Hematopoietic multipotent progenitor cell treated with erythropoietin and hydrocortisone succinate and interleukin-3 and kit ligand, for 8 days (in vitro differentiated cells): ENCODE data around the gene EML6.

Source experiments
- DNase-seq: peaks from one replicate; pipeline ENCODE4 v3.0.0-alpha.2; 2015

The EML6 gene

GRCh38 chr2:54925022-54925421 lies 201.6 kb downstream of the EML6 start:
- DNase-seq, result no peak

- no peak for DNase-seq
Observed at GRCh38 chr2:54927085-54927750, 203.8 kb downstream of the EML6 start.

- DNase-seq, result no peak
Observed at GRCh38 chr2:54927751-54928615, 204.5 kb downstream of the EML6 start.

- no peak for DNase-seq
Observed at GRCh38 chr2:54928719-54929118, 205.3 kb downstream of the EML6 start.

- DNase-seq, result no peak
Observed at GRCh38 chr2:54931473-54931872, 208.0 kb downstream of the EML6 start.

GRCh38 chr2:54935389-54935788 lies 211.9 kb downstream of the EML6 start:
- no peak for DNase-seq

GRCh38 chr2:54936766-54937165 lies 213.3 kb downstream of the EML6 start:
- DNase-seq, result no peak

- no peak for DNase-seq
Observed at GRCh38 chr2:54939446-54940118, 216.1 kb downstream of the EML6 start.

- no peak for DNase-seq
Observed at GRCh38 chr2:54940723-54941122, 217.3 kb downstream of the EML6 start.

- DNase-seq, result no peak
Observed at GRCh38 chr2:54941248-54941984, 218.0 kb downstream of the EML6 start.

GRCh38 chr2:54942373-54942772 lies 218.9 kb downstream of the EML6 start:
- no peak for DNase-seq

- DNase-seq, result no peak
Observed at GRCh38 chr2:54944724-54945326, 221.4 kb downstream of the EML6 start.

GRCh38 chr2:54945391-54946219 lies 222.1 kb downstream of the EML6 start:
- DNase-seq, result no peak

- no peak for DNase-seq
Observed at GRCh38 chr2:54946220-54946805, 222.9 kb downstream of the EML6 start.

GRCh38 chr2:54947136-54947535 lies 223.7 kb downstream of the EML6 start:
- no peak for DNase-seq

- no peak for DNase-seq
Observed at GRCh38 chr2:54947646-54948045, 224.2 kb downstream of the EML6 start.

- no peak for DNase-seq
Observed at GRCh38 chr2:54948120-54948519, 224.7 kb downstream of the EML6 start.

GRCh38 chr2:54949431-54949830 lies 226.0 kb downstream of the EML6 start:
- no peak for DNase-seq

GRCh38 chr2:54950811-54951210 lies 227.3 kb downstream of the EML6 start:
- no peak for DNase-seq

GRCh38 chr2:54952425-54952824 lies 229.0 kb downstream of the EML6 start:
- peak; percentile 13 for DNase-seq

- no peak for DNase-seq
Observed at GRCh38 chr2:54952978-54953456, 229.6 kb downstream of the EML6 start.
